Middle frontal gyrus (tissue), 1 donor: ENCODE data around the gene SMIM36.
"Not testable (repeated sequence)": the region's sequence is repeated elsewhere in the genome, so short reads cannot be mapped to it uniquely, and the experiment has no call there.

Experiments
- DNase-seq: peaks from one replicate; pipeline ENCODE4 v3.0.0-alpha.2; 2015; ENCODE audit warnings: low spot score; ENCODE audit errors: extremely low spot score

Gene SMIM36

DNA sequence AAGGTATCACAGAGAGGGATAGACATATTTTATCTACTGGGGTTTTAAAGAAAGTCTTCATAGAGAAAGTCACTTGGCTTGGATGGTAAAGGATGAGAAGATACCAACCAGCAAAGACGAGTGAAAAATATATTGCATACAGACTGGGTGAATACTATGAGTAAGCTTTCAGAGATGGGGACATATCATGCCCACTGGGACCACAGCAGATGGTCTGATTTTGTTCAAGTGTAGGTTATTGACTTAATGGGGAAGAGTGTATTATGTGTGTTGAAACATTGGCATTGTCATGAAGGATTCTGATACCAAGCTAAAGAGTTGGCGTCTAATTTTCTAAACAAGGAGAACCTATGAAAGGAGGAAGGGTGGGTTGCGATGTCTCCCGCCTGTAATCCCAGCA lies 75.8 kb downstream of the SMIM36 start:
- DNase-seq, result no peak

DNA sequence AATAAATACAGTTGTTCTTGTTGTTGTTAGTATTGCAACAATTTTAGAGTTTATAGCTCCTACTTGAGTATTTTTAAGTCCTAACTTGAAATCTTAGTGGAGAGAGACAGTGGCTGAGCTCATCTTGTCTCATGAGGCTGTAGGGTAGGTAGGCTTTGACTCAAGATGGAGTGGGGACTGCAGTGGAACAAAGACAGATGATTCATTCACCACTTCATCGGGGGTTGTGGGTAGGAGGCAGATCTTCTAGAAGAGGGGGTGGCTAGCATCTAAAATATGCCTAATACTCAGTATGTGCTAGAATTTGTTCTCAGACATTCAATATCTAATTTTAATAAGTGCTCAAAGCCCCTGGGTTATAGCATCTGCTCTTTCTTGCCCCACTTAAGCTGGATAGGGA lies 76.5 kb downstream of the SMIM36 start:
- no peak for DNase-seq

DNA sequence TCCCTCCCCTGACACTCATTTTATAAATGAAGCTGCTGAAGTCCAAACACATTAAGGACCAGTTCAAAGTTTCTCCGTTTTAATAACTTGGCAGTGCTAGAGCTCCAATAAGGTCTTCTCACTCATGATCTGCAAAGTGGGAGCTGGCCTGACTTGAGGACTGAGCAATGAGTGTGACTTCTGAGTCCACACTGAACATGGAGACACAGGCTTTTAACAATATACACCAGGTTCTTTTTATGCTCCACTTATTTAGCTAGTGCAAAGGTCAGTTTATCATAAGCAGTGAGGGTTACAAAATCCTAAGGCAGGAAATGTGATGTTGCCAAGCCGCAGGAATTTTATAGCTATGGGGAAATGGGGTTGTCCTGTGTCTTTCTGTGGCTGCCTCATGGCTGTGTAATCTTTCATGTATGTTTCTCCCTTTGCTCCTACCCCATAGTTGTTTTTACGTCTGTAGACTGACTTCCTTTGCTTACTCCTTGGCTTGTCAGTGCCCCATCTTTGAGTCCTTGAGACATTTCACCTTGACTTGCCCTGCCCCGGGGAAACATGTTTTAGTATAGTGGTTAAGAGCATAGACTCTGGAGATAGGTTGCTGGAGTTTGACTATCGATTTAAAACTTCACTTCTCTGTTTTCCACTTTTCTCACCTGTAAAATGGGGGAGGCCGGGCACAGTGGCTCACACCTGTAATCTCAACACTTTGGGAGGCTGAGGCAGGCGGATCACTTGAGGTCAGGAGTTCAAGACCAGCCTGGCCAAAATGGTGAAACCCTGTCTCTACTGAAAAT lies 77.4 kb downstream of the SMIM36 start:
- DNase-seq, result no peak

- no peak for DNase-seq
Measured at GRCh38 chr17:55433029-55433628, 78.1 kb downstream of the SMIM36 start.

DNA sequence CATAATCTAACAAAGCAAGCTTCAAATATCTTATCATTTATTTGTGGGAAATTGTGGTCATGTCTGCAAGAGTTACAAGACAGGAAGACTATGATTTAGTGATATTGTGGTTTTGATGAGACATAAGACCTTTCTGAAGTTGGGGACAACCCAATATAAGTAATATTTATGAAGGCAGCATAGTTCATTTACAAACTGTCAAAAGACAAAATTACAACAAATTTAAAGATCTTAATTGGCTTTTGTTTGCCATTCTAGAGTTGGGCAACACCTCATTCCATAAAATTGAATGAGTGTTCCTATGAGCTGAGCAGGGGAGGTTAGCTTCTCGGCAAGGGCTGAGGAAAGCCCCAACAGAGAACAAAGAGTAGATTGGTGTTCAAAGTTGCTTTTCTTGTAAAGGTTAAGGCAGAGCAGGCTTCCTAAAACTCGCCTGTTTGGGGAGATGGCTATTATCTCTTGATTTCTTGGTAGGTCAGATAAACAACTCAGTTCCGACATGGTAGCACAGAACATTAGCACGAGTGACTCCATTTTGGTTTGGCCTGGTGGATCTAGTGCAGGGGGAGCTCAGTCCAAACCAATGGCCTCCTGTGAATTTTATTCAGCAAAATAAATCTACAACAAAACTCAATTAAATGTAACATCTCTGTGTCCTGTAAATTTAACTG lies 78.8 kb downstream of the SMIM36 start:
- no peak for DNase-seq

DNA sequence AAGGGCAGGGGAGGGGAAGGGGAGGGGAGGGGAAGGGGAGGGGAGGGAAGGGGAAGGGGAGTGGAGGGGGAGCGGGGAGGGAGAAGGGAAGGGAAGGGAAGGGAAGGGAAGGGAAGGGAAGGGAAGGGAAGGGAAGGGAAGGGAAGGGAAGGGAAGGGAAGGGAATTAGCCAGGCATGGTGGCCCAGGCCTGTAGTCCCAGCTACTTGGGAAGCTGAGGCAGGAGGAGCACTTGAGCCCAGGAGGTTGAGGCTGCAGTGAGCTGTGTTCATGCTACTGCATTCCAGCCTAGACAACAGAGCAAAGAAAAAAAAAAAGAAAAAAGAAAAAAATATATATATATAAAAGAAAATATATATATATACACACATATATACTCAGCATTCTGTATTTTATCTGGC lies 79.3 kb downstream of the SMIM36 start:
- not testable (repeated sequence) for DNase-seq

- no peak for DNase-seq
Measured at GRCh38 chr17:55430541-55431288, 80.5 kb downstream of the SMIM36 start.

GRCh38 chr17:55427587-55427882 lies 83.7 kb downstream of the SMIM36 start:
- DNase-seq, result no peak

- DNase-seq, result no peak
Measured at GRCh38 chr17:55426851-55427586, 84.2 kb downstream of the SMIM36 start.

GRCh38 chr17:55424893-55425540 lies 86.2 kb downstream of the SMIM36 start:
- DNase-seq, result no peak

DNA sequence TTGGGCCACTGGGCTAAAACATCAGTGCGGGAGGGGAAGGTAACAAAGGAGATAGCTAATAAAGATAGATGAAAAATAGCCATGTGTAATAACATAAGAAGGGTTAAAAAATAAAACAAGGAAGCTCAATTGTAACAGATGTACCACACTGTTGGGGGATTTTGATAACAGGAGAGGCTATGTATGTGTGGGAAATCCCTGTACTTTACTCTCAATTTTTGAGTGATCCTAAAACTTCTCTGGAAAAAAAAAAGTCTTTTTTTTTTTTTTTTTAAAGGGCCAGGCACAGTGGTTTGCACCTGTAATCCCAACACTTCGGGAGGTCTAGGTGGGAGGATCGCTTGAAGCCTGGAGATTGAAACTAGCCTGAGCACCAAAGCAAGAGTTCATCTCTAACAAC lies 87.7 kb downstream of the SMIM36 start:
- no peak for DNase-seq

GRCh38 chr17:55422828-55423164 lies 88.5 kb downstream of the SMIM36 start:
- not testable (repeated sequence) for DNase-seq

DNA sequence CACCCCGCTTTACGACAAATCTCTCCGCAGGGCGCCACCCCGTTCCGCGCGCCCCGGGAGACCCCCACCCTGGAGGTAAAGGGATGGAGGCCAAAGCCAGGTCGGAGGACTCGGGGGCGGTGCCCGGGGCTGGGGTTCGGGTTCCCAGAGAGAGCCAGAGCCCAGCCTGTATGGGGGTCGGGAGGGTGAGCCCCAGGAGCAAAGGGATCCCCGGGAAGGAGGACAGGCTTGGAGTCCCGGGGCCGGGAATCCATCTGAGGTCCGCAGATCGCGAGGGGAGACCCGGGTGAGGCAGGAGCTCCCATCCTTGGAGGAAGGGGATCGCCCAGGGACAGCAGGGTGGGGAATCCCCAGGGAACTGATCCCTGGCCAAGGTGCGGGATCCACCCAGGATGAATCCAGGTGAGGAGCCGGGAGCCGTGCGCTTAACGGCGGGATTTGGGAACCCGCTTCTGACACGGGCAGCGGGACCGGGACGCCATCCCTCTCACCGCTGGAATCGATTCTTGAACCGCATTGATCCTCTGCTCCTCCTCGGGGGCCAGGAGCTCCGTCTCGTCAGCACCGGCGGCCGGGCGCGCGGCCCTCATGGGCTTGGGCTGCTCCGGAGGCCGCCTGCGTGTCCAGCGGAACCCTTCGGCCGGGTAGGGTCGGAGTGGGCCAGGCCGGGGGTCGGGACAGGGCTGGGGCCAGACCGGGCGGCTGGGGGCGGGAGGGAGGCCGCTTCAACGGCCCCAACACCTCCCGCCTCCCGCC lies 89.9 kb downstream of the SMIM36 start, which contains the start of gene MMD:
MMD (minus strand) TSS at position 657 of the 756 bp plus-strand sequence; CDS start at position 517, 140 bp downstream.
- no peak for DNase-seq

GRCh38 chr17:55420776-55421178 lies 90.5 kb downstream of the SMIM36 start:
- DNase-seq, result no peak

GRCh38 chr17:55420067-55420775 lies 91.0 kb downstream of the SMIM36 start:
- DNase-seq, result no peak

DNA sequence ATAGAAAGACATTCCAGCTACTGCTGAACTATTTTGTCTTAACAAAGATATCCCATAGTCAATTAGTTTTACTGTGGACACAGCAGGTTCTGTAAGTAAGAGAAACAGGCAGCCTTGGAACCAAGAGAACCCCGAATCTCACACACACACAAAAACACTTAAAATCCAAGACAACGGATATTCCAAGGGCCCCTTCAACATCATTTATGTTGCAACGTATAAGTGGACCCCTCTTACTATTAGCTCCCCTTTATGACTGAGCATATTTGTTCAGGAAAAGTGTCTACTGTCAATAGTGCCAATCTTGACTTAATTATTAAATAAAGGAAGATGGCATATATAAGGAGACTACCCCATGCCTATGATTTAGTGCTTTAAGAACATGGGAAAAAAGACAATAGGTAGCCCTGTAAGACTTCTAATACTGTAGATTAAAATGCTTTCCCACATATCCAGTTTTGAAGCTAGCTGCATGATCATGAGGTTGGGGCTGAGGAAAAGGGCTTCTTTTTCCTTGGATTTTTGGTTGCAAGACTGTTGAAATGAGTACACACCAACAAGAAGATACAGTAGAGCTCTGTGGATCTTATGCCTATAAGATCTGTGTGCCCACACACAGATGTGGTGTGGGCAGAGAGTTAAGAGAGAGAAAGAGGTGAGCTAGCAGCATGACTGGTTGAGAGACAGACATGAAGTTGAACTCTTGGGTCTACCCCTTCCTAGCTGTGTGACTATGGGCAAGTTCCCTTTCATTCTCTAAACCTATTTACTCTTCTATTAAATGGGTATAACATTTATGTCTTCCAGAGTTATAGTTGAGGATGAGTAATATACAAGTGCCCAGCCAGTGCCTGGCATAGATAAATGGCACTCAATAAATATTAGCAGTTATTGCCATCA lies 92.6 kb downstream of the SMIM36 start:
- no peak for DNase-seq

GRCh38 chr17:55417411-55418268 lies 93.6 kb downstream of the SMIM36 start:
- no peak for DNase-seq
